CD4-positive, alpha-beta memory T cell (primary cell): ENCODE data around the gene AP4B1. TPM values are rescaled to one million over a fixed set of nuclear protein-coding genes. Genes with fewer than 3 reads are reported as not detected.
A peak's percentile ranks its signal among the peaks of the same experiment; 100 is the strongest.

ENCODE experiments used
- CTCF ChIA-PET: fragments of 350-600 bp; sonication (Branson Sonifier 250); formaldehyde crosslinking; loops from one replicate; lab custom pipeline; 2021; ENCODE audit warnings: inconsistent platforms; ENCODE audit not compliant: partially characterized antibody; lab: Charles Lee
- POLR2A ChIA-PET: fragments of 350-600 bp; sonication (Branson Sonifier 250); formaldehyde crosslinking; loops from one replicate; lab custom pipeline; 2021; ENCODE audit not compliant: partially characterized antibody; lab: Charles Lee
- DNase-seq, 5 donors: peaks; one replicate each; pipeline versions ENCODE4 v3.0.0 to v3.0.0-alpha.2; 2020 to 2022; ENCODE audit warnings: mixed read lengths in 1 of 5
- H3K27ac ChIP-seq: one replicate; pipeline ENCODE4 v1.7.0; 2013; ENCODE audit warnings: low read depth, low read length
- H3K27me3 ChIP-seq: 2 replicates; pipeline ENCODE4 v1.7.0; 2013; ENCODE audit warnings: mild to moderate bottlenecking, low read length, moderate library complexity; ENCODE audit not compliant: insufficient read depth
- H3K36me3 ChIP-seq: 2 replicates; pipeline ENCODE4 v1.7.0; 2013; ENCODE audit warnings: mild to moderate bottlenecking, low read length, moderate library complexity; ENCODE audit not compliant: insufficient read depth
- H3K4me1 ChIP-seq: 2 replicates; pipeline ENCODE4 v1.7.0; 2013; ENCODE audit warnings: mild to moderate bottlenecking, low read length, moderate library complexity; ENCODE audit not compliant: insufficient read depth
- H3K4me3 ChIP-seq, 2 donors: one replicate each; pipeline ENCODE4 v1.7.0; 2013; ENCODE audit warnings: low read length in 2 of 2, mild to moderate bottlenecking in 1 of 2
- H3K9me3 ChIP-seq, 2 donors: one replicate each; pipeline ENCODE4 v1.7.0; 2013; ENCODE audit warnings: low read length in 2 of 2, control low read depth in 1 of 2; ENCODE audit not compliant: control insufficient read depth in 1 of 2
- H3K27ac Mint-ChIP-seq, 7 donors: one replicate each; pipeline ENCODE4 v1.8.0; 2020 to 2021; ENCODE audit warnings: mixed read lengths in 7 of 7, mild to moderate bottlenecking in 6 of 7, inconsistent platforms in 3 of 7, moderate library complexity in 3 of 7
- H3K27me3 Mint-ChIP-seq, 2 donors: one replicate each; pipeline ENCODE4 v1.8.0; 2020 to 2021; ENCODE audit warnings: mixed read lengths in 2 of 2
- H3K36me3 Mint-ChIP-seq, 2 donors: one replicate each; pipeline ENCODE4 v1.8.0; 2020 to 2021; ENCODE audit warnings: mixed read lengths in 2 of 2, inconsistent platforms in 1 of 2, mild to moderate bottlenecking in 1 of 2
- H3K4me1 Mint-ChIP-seq, 4 donors: one replicate each; pipeline ENCODE4 v1.8.0; 2020 to 2021; ENCODE audit warnings: mixed read lengths in 4 of 4, mild to moderate bottlenecking in 1 of 4
- H3K4me3 Mint-ChIP-seq, 8 donors: one replicate each; pipeline ENCODE4 v1.8.0; 2020 to 2021; ENCODE audit warnings: mixed read lengths in 8 of 8, mild to moderate bottlenecking in 7 of 8, moderate library complexity in 6 of 8, inconsistent platforms in 3 of 8
- H3K9me3 Mint-ChIP-seq, 8 donors: one replicate each; pipeline ENCODE4 v1.8.0; 2020 to 2021; ENCODE audit warnings: mixed read lengths in 8 of 8, mild to moderate bottlenecking in 5 of 8, inconsistent platforms in 3 of 8, moderate library complexity in 1 of 8
- intact Hi-C: fragments of 100-400 bp; cut with micrococcal nuclease; formaldehyde crosslinking; loops from one replicate; pipeline ENCODE4 v1.15.1; 2023
- polyA plus RNA-seq, 2 donors: library from polyadenylated mRNA; unstranded; fragments of 300-500 nt; fragmentation: Illumina TruSeq; gene quantifications; one replicate each; pipeline ENCODE4 v1.2.3, GENCODE V29; 2021
- total RNA-seq, 2 experiments: library from RNA; stranded (reverse); gene quantifications; one replicate each; pipeline ENCODE4 v1.2.3, GENCODE V29; 2021

Gene AP4B1
- total and polyA plus RNA-seq, 4 experiments from 2014 or later, result 8.9 to 75.5 (median 43.7) TPM

GRCh38 chr1:113940365-113941244, 36.0 kb upstream of the AP4B1 start:
- H3K27me3 ChIP-seq, result no peaks in the 10 kb centered on the region
- DNase-seq, result peak; percentile 37 to 76 (median 47)
- POLR2A ChIA-PET, result interaction anchor here (0.7 to 7.7 kb wide), 8 partner anchors 9 to 1322 kb away, joined by 3 to 88 read pairs (median 4); partner anchors contain the start of genes AP4B1, CAPZA1, DCLRE1B and HIPK1
- H3K4me1 ChIP-seq, result peaks cover 85% of the 10 kb centered on the region
- peaks cover 0 to 2% (median 0%) of the 10 kb centered on the region in 8 donors for H3K9me3 Mint-ChIP-seq
- peaks cover 32 to 45% of the 10 kb centered on the region in 2 donors for H3K36me3 Mint-ChIP-seq
- H3K27me3 Mint-ChIP-seq, result no peaks in the 10 kb centered on the region
- H3K4me3 Mint-ChIP-seq, result peak overlapping the region; percentile 59 to 89 (median 82)
- H3K27ac Mint-ChIP-seq, result peak overlapping the region; percentile 86 to 97 (median 91)
- H3K4me3 ChIP-seq, result peak overlapping the region in 1 of 2 donors; percentile 35
- H3K27ac ChIP-seq, result peak overlapping the region; percentile 52
- H3K9me3 ChIP-seq, result no peaks in the 10 kb centered on the region
- peaks cover 15% of the 10 kb centered on the region for H3K36me3 ChIP-seq
- intact Hi-C loops, result loop anchor here (1.0 kb wide), 1 partner anchor 9 kb away; no protein-coding TSS in a partner anchor
- CTCF ChIA-PET, result interaction anchor here (0.7 to 3.1 kb wide), 10 partner anchors 8 to 105 kb away, joined by 3 to 20 read pairs (median 5); partner anchors contain the start of genes AP4B1, DCLRE1B and HIPK1
- peaks cover 56 to 85% (median 71%) of the 10 kb centered on the region in 4 donors for H3K4me1 Mint-ChIP-seq

GRCh38 chr1:113938192-113938591, 33.6 kb upstream of the AP4B1 start:
- peaks cover 21 to 33% of the 10 kb centered on the region in 2 donors for H3K36me3 Mint-ChIP-seq
- no peaks in the 10 kb centered on the region for H3K27me3 Mint-ChIP-seq
- Histone ChIP-seq H3K4me3 (no peak overlapping the region), H3K4me1 (peaks cover 94% of the 10 kb centered on the region), H3K27me3 (no peaks in the 10 kb centered on the region), H3K27ac (no peak overlapping the region), H3K36me3 (peaks cover 12% of the 10 kb centered on the region), H3K9me3 (no peaks in the 10 kb centered on the region)
- ChIA-PET POLR2A (interaction anchor here (1.4 to 7.7 kb wide), 3 partner anchors 8 to 22 kb away, joined by 5 to 88 read pairs (median 10); partner anchors contain the start of gene HIPK1), CTCF (interaction anchor here (1.0 to 2.5 kb wide), 5 partner anchors 9 to 865 kb away, joined by 3 to 8 read pairs (median 3); partner anchors contain the start of genes AP4B1 and LRIG2)
- H3K27ac Mint-ChIP-seq, result peak overlapping the region in 6 of 7 donors; percentile 67 to 89 (median 84)
- H3K4me1 Mint-ChIP-seq, result peaks cover 66 to 89% (median 78%) of the 10 kb centered on the region in 4 donors
- H3K9me3 Mint-ChIP-seq, result peaks cover 0 to 4% (median 0%) of the 10 kb centered on the region in 8 donors
- DNase-seq, result no peak
- intact Hi-C loops, result no loop called here
- H3K4me3 Mint-ChIP-seq, result peak overlapping the region in 6 of 8 donors; percentile 35 to 82 (median 50)

GRCh38 chr1:113937146-113937545, 32.5 kb upstream of the AP4B1 start:
- peaks cover 69 to 91% (median 81%) of the 10 kb centered on the region in 4 donors for H3K4me1 Mint-ChIP-seq
- ChIA-PET POLR2A (interaction anchor here (1.1 to 7.7 kb wide), 4 partner anchors 7 to 12 kb away, joined by 3 to 88 read pairs (median 6); partner anchors contain the start of gene HIPK1), CTCF (interaction anchor here (0.8 to 1.8 kb wide), 3 partner anchors 10 to 348 kb away, joined by 3 to 7 read pairs (median 4); no protein-coding TSS in a partner anchor)
- Histone ChIP-seq H3K9me3 (no peaks in the 10 kb centered on the region), H3K27ac (peak overlapping the region; percentile 14), H3K4me1 (peaks cover 95% of the 10 kb centered on the region), H3K27me3 (no peaks in the 10 kb centered on the region), H3K36me3 (peaks cover 11% of the 10 kb centered on the region), H3K4me3 (no peak overlapping the region)
- H3K9me3 Mint-ChIP-seq, result peaks cover 0 to 4% (median 0%) of the 10 kb centered on the region in 8 donors
- peak overlapping the region; percentile 65 to 89 (median 82) for H3K27ac Mint-ChIP-seq
- peaks cover 15 to 28% of the 10 kb centered on the region in 2 donors for H3K36me3 Mint-ChIP-seq
- DNase-seq, result no peak
- no peaks in the 10 kb centered on the region for H3K27me3 Mint-ChIP-seq
- peak overlapping the region; percentile 56 to 83 (median 78) for H3K4me3 Mint-ChIP-seq
- intact Hi-C loops, result no loop called here

- Histone ChIP-seq H3K27me3 (no peaks in the 10 kb centered on the region), H3K4me1 (peaks cover 99% of the 10 kb centered on the region), H3K9me3 (no peaks in the 10 kb centered on the region), H3K36me3 (peaks cover 8% of the 10 kb centered on the region), H3K4me3 (no peak overlapping the region), H3K27ac (no peak overlapping the region)
- Mint-ChIP-seq H3K27me3 (no peaks in the 10 kb centered on the region), H3K4me3 (peak overlapping the region in 4 of 8 donors; percentile 16 to 62 (median 29)), H3K27ac (peak overlapping the region; percentile 44 to 84 (median 66)), H3K36me3 (peaks cover 11 to 24% of the 10 kb centered on the region in 2 donors), H3K4me1 (peaks cover 71 to 95% (median 85%) of the 10 kb centered on the region in 4 donors), H3K9me3 (peaks cover 0 to 4% (median 0%) of the 10 kb centered on the region in 8 donors)
- intact Hi-C loops, result no loop called here
- ChIA-PET POLR2A (interaction anchor here (1.2 to 9.1 kb wide), 3 partner anchors 11 to 124 kb away, joined by 3 to 120 read pairs (median 4); partner anchors contain the start of gene RSBN1), CTCF (interaction anchor here (1.1 to 8.3 kb wide), 2 partner anchors 12 to 66 kb away, joined by 3 to 98 read pairs; no protein-coding TSS in a partner anchor)
- no peak for DNase-seq
Observed at GRCh38 chr1:113935970-113936369, 31.4 kb upstream of the AP4B1 start.

GRCh38 chr1:113935176-113935575, 30.6 kb upstream of the AP4B1 start:
- no peak overlapping the region for H3K27ac ChIP-seq
- peak overlapping the region in 5 of 8 donors; percentile 26 to 62 (median 39) for H3K4me3 Mint-ChIP-seq

GRCh38 chr1:113934511-113935055, 30.0 kb upstream of the AP4B1 start:
- Histone ChIP-seq H3K27me3 (no peaks in the 10 kb centered on the region), H3K9me3 (no peaks in the 10 kb centered on the region), H3K27ac (peak overlapping the region; percentile 97), H3K4me3 (no peak overlapping the region), H3K36me3 (no peaks in the 10 kb centered on the region), H3K4me1 (peaks cover 89% of the 10 kb centered on the region)
- H3K4me3 Mint-ChIP-seq, result peak overlapping the region in 7 of 8 donors; percentile 21 to 99 (median 92)
- no peaks in the 10 kb centered on the region for H3K27me3 Mint-ChIP-seq
- peak overlapping the region; percentile 89 to 100 (median 97) for H3K27ac Mint-ChIP-seq
- CTCF ChIA-PET, result interaction anchor here (0.9 to 8.3 kb wide), 5 partner anchors 11 to 116 kb away, joined by 3 to 98 read pairs (median 3); no protein-coding TSS in a partner anchor
- POLR2A ChIA-PET, result interaction anchor here (0.8 to 9.1 kb wide), 4 partner anchors 9 to 543 kb away, joined by 3 to 120 read pairs (median 4); no protein-coding TSS in a partner anchor
- intact Hi-C loops, result no loop called here
- H3K36me3 Mint-ChIP-seq, result peaks cover 3 to 23% of the 10 kb centered on the region in 2 donors
- H3K9me3 Mint-ChIP-seq, result peaks cover 0 to 7% (median 0%) of the 10 kb centered on the region in 8 donors
- DNase-seq, result no peak
- H3K4me1 Mint-ChIP-seq, result peaks cover 58 to 91% (median 76%) of the 10 kb centered on the region in 4 donors

More at GRCh38 chr1:113935176-113935575, 30.6 kb upstream of the AP4B1 start:
- no peaks in the 10 kb centered on the region for H3K27me3 Mint-ChIP-seq
- peaks cover 3 to 24% of the 10 kb centered on the region in 2 donors for H3K36me3 Mint-ChIP-seq
- H3K27ac Mint-ChIP-seq, result peak overlapping the region; percentile 61 to 84 (median 73)
- intact Hi-C loops, result no loop called here
- no peaks in the 10 kb centered on the region for H3K36me3 ChIP-seq
- DNase-seq, result no peak
- ChIA-PET CTCF (interaction anchor here (0.9 to 8.3 kb wide), 4 partner anchors 11 to 116 kb away, joined by 3 to 98 read pairs (median 3); no protein-coding TSS in a partner anchor), POLR2A (interaction anchor here (0.8 to 9.1 kb wide), 5 partner anchors 9 to 544 kb away, joined by 3 to 120 read pairs (median 4); partner anchors contain the start of gene RSBN1)
- H3K9me3 Mint-ChIP-seq, result peaks cover 0 to 7% (median 0%) of the 10 kb centered on the region in 8 donors
- H3K27me3 ChIP-seq, result no peaks in the 10 kb centered on the region
- H3K4me3 ChIP-seq, result no peak overlapping the region
- H3K4me1 Mint-ChIP-seq, result peaks cover 63 to 95% (median 81%) of the 10 kb centered on the region in 4 donors
- H3K4me1 ChIP-seq, result peaks cover 95% of the 10 kb centered on the region
- no peaks in the 10 kb centered on the region for H3K9me3 ChIP-seq
